ENCODE results near the gene LRRC30.
"Not testable (repeated sequence)": the region's sequence is repeated elsewhere in the genome, so short reads cannot be mapped to it uniquely, and the experiment has no call there.

LRRC30 gene

DNA sequence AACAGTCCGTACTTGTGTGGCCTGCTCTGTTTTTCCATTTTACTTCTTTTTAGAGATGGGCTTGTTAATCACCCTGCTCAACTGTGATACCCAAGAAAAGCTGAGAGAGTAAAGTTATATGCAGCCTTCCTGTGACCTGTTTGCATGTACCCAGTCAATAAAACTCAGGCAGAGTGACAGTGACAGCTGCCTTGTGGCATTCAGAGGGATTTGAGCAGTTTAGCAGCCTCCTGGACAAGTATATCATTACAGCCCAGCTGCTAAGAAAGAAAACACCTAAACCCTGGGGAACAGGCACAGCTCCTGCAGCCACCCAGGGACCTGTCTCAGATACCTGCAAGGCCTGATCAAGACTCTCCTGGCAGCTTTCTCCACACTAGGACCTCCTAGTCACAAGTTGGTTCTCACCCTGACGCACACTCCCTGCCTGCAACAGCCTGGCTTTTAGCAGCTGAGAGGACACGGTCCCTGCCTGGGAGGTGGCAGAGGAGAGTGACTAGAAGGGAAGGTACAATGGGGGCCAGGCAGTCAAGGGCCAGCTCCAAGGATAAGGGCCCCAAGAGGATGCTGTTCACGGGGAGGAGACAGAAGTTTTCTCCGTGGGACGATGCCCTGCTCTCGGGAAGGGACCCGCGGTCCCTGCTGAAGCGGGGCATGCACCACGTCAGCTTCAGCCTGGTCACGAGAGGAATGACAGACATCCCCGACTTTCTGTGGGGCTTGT is at the start of gene LRRC30:
Gene LRRC30, plus strand, starts transcription at position 464 of the 724 bp plus-strand sequence. Its CDS starts 50 bp downstream, at position 514.
- DNase-seq (ENCODE audit: low read depth in 2 of 2), result no peak

- DNase-seq (ENCODE audit: low read depth in 2 of 2), result no peak
These were observed 45.2 kb upstream of the LRRC30 start for GRCh38 chr18:7185701-7186100.

DNA sequence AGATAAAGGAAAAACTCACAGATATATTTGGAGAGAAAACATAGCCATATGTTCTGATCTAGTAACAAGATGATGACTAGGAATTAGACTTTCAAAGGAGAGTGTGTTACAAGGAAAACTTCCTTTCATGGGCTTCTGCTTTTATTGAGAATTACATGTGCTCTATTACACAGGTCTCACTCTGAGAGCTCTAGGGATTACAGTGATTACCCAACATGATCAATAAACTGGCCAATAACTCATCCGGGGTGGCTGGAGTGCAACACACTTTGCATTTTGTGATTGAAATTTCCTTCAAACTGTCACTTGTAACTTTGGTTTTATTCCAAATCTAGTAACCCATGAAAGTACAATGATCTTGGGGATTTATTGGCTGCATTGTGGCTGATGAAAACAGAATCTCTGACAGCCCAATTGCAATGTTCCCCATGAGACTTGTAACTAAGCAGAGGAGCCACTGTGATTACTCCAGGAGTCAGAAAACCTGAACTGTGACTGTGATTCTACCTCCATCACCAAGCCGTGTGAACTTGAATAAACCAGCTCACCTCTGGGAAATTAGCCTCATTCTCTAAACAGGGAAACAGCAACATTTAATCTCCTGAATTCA is 40.2 kb upstream of the LRRC30 start:
- no peak for DNase-seq (ENCODE audit: low read depth in 2 of 2)

- no peak for DNase-seq (ENCODE audit: low read depth in 2 of 2)
These were observed 39.2 kb upstream of the LRRC30 start for GRCh38 chr18:7191736-7192135.

- no peak for DNase-seq (ENCODE audit: low read depth in 2 of 2)
These were observed 35.6 kb upstream of the LRRC30 start for GRCh38 chr18:7195266-7195665.

- no peak for DNase-seq (ENCODE audit: low read depth in 2 of 2)
These were observed 34.5 kb upstream of the LRRC30 start for GRCh38 chr18:7196421-7196820.

DNA sequence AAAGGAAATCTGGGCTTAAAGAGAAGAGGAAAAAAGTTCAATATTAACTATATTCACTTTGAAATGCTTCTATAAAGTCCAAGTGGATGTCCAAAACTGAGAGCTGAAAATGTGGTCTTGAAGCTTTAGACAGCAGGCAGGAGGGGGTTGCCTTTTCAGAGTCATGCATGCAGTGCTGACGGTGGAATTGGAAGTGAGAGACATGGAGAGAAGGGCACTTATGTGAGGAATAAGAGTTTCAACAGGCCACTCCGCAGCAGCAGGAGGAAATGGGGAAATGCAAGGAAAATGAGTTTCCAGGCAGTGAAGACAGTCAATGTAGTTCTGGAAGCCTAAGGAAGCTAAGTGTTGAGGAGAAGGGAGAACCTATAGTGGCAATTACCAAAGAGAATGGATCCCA is 33.0 kb upstream of the LRRC30 start:
- no peak for DNase-seq (ENCODE audit: low read depth in 2 of 2)

DNA sequence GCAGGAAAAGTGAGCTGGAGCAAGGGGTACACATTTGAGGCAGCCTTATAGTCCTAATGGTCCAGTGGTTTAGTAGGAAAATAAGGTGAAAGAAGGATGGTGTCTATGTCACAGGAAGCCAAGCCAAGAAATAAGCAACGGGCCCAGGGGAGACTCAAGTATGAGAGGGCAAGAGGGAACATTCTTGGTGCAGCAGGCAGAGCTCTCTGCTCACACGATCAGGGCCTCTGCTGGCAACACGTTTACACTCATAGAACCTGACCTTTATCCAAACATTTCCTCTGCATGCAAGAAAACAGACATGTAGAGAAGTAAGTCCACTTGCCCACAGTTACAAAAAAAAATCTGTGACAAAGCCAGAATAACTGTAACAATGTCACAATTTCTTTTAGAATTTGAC is 32.6 kb upstream of the LRRC30 start:
- no peak for DNase-seq (ENCODE audit: low read depth in 2 of 2)

- DNase-seq (ENCODE audit: low read depth in 2 of 2), result no peak
These were observed 29.8 kb upstream of the LRRC30 start for GRCh38 chr18:7201096-7201495.

DNA sequence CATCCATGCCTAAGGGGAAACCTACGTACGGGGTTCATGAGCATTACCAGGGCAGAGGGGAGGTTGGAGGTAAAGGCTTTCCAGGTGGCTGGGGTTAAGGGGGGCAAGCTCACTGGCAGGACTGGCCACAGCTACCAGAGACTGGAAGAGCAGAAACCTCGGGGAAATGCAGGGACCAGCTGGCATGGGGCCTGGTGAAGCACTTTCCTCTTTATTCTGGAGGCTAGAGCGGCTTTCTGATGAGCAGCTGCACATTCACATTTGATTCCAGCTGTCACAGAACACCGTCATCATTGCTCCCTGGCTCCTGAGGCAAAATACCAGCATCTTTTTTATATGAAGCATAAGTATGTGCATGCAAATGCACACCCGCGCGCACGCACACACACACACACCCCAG is 28.7 kb upstream of the LRRC30 start:
- no peak for DNase-seq (ENCODE audit: low read depth in 2 of 2)

GRCh38 chr18:7203601-7204000 is 27.3 kb upstream of the LRRC30 start:
- DNase-seq (ENCODE audit: low read depth in 2 of 2), result not testable (repeated sequence)

DNA sequence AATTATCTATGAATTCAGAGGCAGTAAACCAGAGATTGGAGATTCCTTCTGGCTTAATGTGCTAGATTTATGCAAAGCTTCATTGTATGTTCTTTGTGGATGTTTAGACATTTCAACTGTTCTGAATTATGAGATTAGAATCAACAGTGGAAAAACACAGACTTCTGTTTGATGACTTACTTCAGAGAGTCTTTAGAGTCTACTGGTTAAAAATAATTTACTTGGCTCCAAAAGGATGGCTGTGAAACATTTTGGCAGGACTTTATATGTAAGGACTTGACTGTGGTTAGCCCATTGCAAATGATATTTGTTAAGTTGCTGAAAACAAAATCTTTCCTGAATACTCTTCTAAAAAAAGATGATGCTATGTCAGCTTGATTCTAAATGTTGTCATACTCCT is 25.5 kb upstream of the LRRC30 start:
- DNase-seq (ENCODE audit: low read depth in 2 of 2), result no peak

- DNase-seq (ENCODE audit: low read depth in 2 of 2), result no peak
These were observed 24.7 kb upstream of the LRRC30 start for GRCh38 chr18:7206217-7206616.

DNA sequence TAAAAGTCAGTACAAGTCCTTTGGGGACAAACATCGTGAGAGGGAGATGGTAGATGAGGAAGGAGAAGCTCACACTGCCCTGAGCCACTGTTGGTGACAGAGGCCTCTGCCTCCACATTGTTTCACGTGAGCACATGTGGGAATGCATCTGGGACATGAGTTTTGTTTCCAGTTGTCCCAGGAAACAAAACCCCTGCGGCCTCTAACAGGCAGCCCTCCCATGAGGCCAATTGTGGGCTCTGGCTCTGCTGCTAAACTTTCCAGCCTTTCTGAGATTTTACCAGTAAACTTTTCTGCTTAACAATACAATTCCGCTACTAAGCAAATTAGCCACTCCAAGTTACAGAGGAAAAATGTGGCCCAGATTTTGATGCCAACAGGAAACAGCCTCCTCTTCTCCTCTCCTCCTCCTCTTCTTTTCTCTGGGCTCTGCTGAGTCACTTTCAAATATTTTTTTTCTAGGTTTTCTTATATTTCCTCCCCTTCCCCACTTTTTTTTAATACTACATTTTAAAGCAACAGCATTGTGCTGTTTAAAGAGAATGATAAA is 23.4 kb upstream of the LRRC30 start:
- DNase-seq (ENCODE audit: low read depth in 2 of 2), result no peak

- DNase-seq (ENCODE audit: low read depth in 2 of 2), result peak; percentile 21 to 33
These were observed 9.3 kb upstream of the LRRC30 start for GRCh38 chr18:7221424-7222155.

- no peak for DNase-seq (ENCODE audit: low read depth in 2 of 2)
These were observed 6.7 kb upstream of the LRRC30 start for GRCh38 chr18:7224198-7224597.

DNA sequence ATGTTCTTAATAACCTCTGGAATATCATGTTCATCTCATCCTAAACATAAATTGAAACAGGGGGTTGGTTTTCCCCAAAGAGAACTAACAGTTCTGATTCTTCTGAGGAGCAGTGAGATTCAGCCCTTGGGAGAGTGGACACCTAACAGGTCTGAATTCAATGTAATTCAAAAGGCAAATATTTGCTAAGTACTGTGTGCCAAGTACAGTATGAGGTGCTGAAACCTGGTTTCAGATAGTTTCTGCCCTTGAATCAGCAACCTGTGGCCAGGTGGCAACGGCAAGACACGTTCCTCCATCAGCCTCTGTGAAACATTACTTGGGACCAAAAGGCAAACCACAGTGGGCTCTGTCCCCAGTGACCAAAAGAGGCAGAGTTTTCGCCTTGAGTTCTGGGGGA is 1.3 kb downstream of the LRRC30 start:
- no peak for DNase-seq (ENCODE audit: low read depth in 2 of 2)

GRCh38 chr18:7233134-7233810 is 2.4 kb downstream of the LRRC30 start:
- no peak for DNase-seq (ENCODE audit: low read depth in 2 of 2)

DNA sequence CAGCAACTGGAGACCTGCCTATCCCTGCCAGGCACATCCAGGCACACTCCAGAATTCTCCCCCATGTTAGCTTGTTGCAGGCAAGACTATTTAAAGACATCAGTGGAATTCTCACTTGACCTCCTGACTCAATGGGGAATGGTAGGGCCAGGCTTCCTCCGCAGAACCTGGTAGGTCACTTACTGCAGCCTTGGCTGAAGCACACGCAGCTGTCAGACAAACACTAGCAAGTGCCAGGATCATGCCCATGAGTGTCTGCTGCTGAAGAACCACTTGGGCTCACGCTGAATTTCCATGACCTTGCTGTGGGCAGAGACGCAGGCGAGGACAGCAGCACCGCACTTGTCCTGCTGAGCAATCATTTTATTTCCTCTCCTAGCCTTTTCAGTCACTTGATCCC is 3.2 kb downstream of the LRRC30 start:
- DNase-seq (ENCODE audit: low read depth in 2 of 2), result no peak

DNA sequence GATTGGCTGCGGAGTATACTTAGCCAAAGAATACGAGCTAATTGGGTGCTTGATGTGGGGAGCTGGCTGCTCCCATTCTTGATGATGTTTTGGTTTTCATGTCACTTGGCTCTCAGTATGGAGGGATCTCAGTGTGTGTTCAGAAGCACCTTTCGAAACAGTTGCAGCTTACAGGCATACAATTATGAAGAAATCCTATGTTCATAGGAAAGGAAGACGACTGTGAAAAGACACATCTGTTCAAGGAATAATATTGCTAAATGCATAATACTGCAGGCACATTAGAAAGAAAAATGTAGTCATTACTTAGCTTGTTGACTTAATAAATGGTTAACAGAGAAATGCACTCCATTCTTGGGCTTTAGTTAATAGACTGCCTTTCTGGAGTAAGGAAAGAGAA is 4.1 kb downstream of the LRRC30 start:
- no peak for DNase-seq (ENCODE audit: low read depth in 2 of 2)

DNA sequence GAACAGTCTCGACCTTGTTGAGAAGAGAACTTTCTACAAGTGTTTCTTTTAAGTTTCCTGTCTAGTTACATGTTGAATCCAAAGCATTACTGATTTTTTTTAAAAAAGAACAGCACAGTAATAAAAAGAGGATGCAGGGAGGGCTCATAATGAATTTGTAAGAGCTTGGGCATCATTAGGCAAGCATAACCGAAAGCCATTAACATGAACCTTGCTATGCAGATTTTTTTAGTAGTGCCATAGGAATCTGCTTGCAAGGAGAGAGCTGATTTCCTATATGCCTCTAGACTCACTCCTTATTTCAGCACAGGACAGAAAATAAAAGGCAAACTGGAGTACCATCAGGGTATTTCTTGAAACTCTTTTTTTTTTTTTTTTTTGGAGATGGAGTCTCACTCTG is 5.2 kb downstream of the LRRC30 start:
- DNase-seq (ENCODE audit: low read depth in 2 of 2), result no peak

GRCh38 chr18:7236933-7237332 is 6.0 kb downstream of the LRRC30 start:
- no peak for DNase-seq (ENCODE audit: low read depth in 2 of 2)

Data from fibroblast of skin of left biceps (primary cell).